CD4-positive, alpha-beta T cell treated with Interleukin-4 for 4 hours (primary cell): Measurements from ENCODE around the gene NPTX1.

Source experiments
- DNase-seq: peaks from one replicate; pipeline ENCODE4 v3.0.0-alpha.2; 2020

NPTX1 gene

GRCh38 chr17:80441598-80442322, 34.6 kb downstream of the NPTX1 start:
- no peak for DNase-seq

GRCh38 chr17:80441133-80441578, 35.3 kb downstream of the NPTX1 start:
- peak; percentile 9 for DNase-seq

GRCh38 chr17:80439499-80439898, 36.9 kb downstream of the NPTX1 start:
- no peak for DNase-seq

- no peak for DNase-seq
Measured at GRCh38 chr17:80438806-80439205, 37.6 kb downstream of the NPTX1 start.

GRCh38 chr17:80437532-80437931, 38.9 kb downstream of the NPTX1 start:
- DNase-seq, result no peak

- DNase-seq, result no peak
Measured at GRCh38 chr17:80433916-80434666, 42.3 kb downstream of the NPTX1 start.

GRCh38 chr17:80432961-80433550, 43.4 kb downstream of the NPTX1 start:
- DNase-seq, result no peak

GRCh38 chr17:80432350-80432955, 44.0 kb downstream of the NPTX1 start:
- no peak for DNase-seq

- DNase-seq, result no peak
Measured at GRCh38 chr17:80431246-80432195, 44.9 kb downstream of the NPTX1 start.

GRCh38 chr17:80430446-80431245, 45.8 kb downstream of the NPTX1 start:
- DNase-seq, result no peak

GRCh38 chr17:80429356-80430275, 46.8 kb downstream of the NPTX1 start:
- DNase-seq, result no peak

- no peak for DNase-seq
Measured at GRCh38 chr17:80428796-80429195, 47.6 kb downstream of the NPTX1 start.

GRCh38 chr17:80428363-80428762, 48.0 kb downstream of the NPTX1 start:
- no peak for DNase-seq

- DNase-seq, result no peak
Measured at GRCh38 chr17:80427366-80428282, 48.8 kb downstream of the NPTX1 start.

- DNase-seq, result peak; percentile 79
Measured at GRCh38 chr17:80426671-80427326, 49.6 kb downstream of the NPTX1 start.

- DNase-seq, result no peak
Measured at GRCh38 chr17:80425835-80426426, 50.5 kb downstream of the NPTX1 start.

- no peak for DNase-seq
Measured at GRCh38 chr17:80424878-80425765, 51.3 kb downstream of the NPTX1 start.
